CD14-positive monocyte (primary cell): ENCODE results near the gene FOXRED1. TPM values are rescaled to one million over a fixed set of nuclear protein-coding genes. Genes with fewer than 3 reads are reported as not detected.

Experiments
- DNase-seq, 3 donors: peaks; one replicate each; pipeline ENCODE4 v3.0.0-alpha.2; 2011 to 2022
- H2AFZ ChIP-seq: 2 replicates; pipeline ENCODE4 v1.6.0; 2012; ENCODE audit warnings: mild to moderate bottlenecking, low read depth, low read length, inconsistent platforms; ENCODE audit not compliant: insufficient read depth, poor library complexity, severe bottlenecking
- H3K27ac ChIP-seq, 2 donors: 1 replicate in 1 of 2; 2 replicates in 1 of 2; pipeline ENCODE4 v1.5.1; 2012 to 2013; ENCODE audit warnings: low read length in 2 of 2, control low read depth in 1 of 2, inconsistent platforms in 1 of 2, low read depth in 1 of 2, mild to moderate bottlenecking in 1 of 2
- H3K27me3 ChIP-seq, 2 donors: one replicate each; pipeline versions ENCODE4 v1.6.0 to v1.6.1; 2011 to 2013; ENCODE audit warnings: low read length in 2 of 2; ENCODE audit not compliant: control insufficient read depth in 2 of 2, insufficient read depth in 2 of 2
- H3K36me3 ChIP-seq, 2 donors: replicated peaks in 1 of 2; 1 replicate in 1 of 2; 2 replicates in 1 of 2; pipeline versions ENCODE4 v1.5.1 to v1.6.1; 2012 to 2013; ENCODE audit warnings: low read length in 2 of 2, control low read depth in 1 of 2, inconsistent platforms in 1 of 2, mild to moderate bottlenecking in 1 of 2; ENCODE audit not compliant: insufficient read depth in 2 of 2, control insufficient read depth in 1 of 2
- H3K4me1 ChIP-seq, 2 donors: 1 replicate in 1 of 2; 2 replicates in 1 of 2; pipeline versions ENCODE4 v1.5.1 to v1.6.1; 2012 to 2013; ENCODE audit warnings: low read length in 2 of 2, control low read depth in 1 of 2, inconsistent platforms in 1 of 2, mild to moderate bottlenecking in 1 of 2, moderate library complexity in 1 of 2; ENCODE audit not compliant: insufficient read depth in 2 of 2, control insufficient read depth in 1 of 2
- H3K4me2 ChIP-seq: replicated peaks from 2 replicates; pipeline ENCODE3; 2012; ENCODE audit warnings: low read length, moderate library complexity, mild to moderate bottlenecking; ENCODE audit not compliant: poor library complexity, severe bottlenecking; ENCODE audit errors: extremely low read depth
- H3K4me3 ChIP-seq, 3 experiments: fragments of 200-600 bp in 1 of 3; sonication (generic) in 1 of 3; replicated peaks in 1 of 3; 1 replicate in 2 of 3; 2 replicates in 1 of 3; pipeline ENCODE4 v1.5.1; 2011 to 2013; ENCODE audit warnings: low read length in 3 of 3, mild to moderate bottlenecking in 3 of 3, control low read depth in 2 of 3, low read depth in 2 of 3, inconsistent platforms in 1 of 3, moderate library complexity in 1 of 3
- H3K79me2 ChIP-seq: 2 replicates; pipeline ENCODE4 v1.6.0; 2012; ENCODE audit warnings: mild to moderate bottlenecking, control low read depth, inconsistent platforms, low read length, moderate library complexity; ENCODE audit not compliant: insufficient read depth
- H3K9ac ChIP-seq: 2 replicates; pipeline ENCODE4 v1.6.0; 2017; ENCODE audit warnings: low read length, mild to moderate bottlenecking; ENCODE audit not compliant: insufficient read depth, poor library complexity, severe bottlenecking
- H3K9me3 ChIP-seq, 2 donors: replicated peaks in 1 of 2; 1 replicate in 1 of 2; 2 replicates in 1 of 2; pipeline versions ENCODE4 v1.5.1 to v1.6.1; 2012 to 2013; ENCODE audit warnings: low read length in 2 of 2, control low read depth in 1 of 2; ENCODE audit not compliant: control insufficient read depth in 1 of 2, insufficient read depth in 1 of 2
- H4K20me1 ChIP-seq: 2 replicates; pipeline ENCODE4 v1.6.0; 2012; ENCODE audit warnings: mild to moderate bottlenecking, low read length, control low read depth, moderate library complexity; ENCODE audit not compliant: insufficient read depth
- H3K27ac Mint-ChIP-seq, 7 donors: one replicate each; pipeline ENCODE4 v1.8.0; 2020; ENCODE audit warnings: mild to moderate bottlenecking in 7 of 7, mixed read lengths in 7 of 7, moderate library complexity in 6 of 7, inconsistent platforms in 2 of 7
- H3K27me3 Mint-ChIP-seq, 3 donors: one replicate each; pipeline ENCODE4 v1.8.0; 2021 to 2022; ENCODE audit warnings: low read depth in 3 of 3, mild to moderate bottlenecking in 3 of 3, mixed read lengths in 3 of 3, moderate library complexity in 3 of 3, inconsistent platforms in 1 of 3
- H3K36me3 Mint-ChIP-seq, 2 donors: one replicate each; pipeline ENCODE4 v1.8.0; 2020; ENCODE audit warnings: mixed read lengths in 2 of 2, inconsistent platforms in 1 of 2, mild to moderate bottlenecking in 1 of 2
- H3K4me1 Mint-ChIP-seq: one replicate; pipeline ENCODE4 v1.8.0; 2020; ENCODE audit warnings: mild to moderate bottlenecking, mixed read lengths
- H3K4me3 Mint-ChIP-seq, 2 donors: one replicate each; pipeline ENCODE4 v1.8.0; 2020; ENCODE audit warnings: mild to moderate bottlenecking in 2 of 2, mixed read lengths in 2 of 2, moderate library complexity in 1 of 2
- H3K9me3 Mint-ChIP-seq, 7 donors: one replicate each; pipeline ENCODE4 v1.8.0; 2020 to 2022; ENCODE audit warnings: mixed read lengths in 7 of 7, mild to moderate bottlenecking in 6 of 7, moderate library complexity in 6 of 7, inconsistent platforms in 2 of 7
- WGBS: methylation state at CpG from one replicate; pipeline ENCODE4 v1.1.5; 2013; ENCODE audit warnings: missing lambda C conversion rate; ENCODE audit not compliant: insufficient coverage; 5-methylcytosine and 5-hydroxymethylcytosine counted together
- intact Hi-C, 2 donors: fragments of 100-400 bp; cut with micrococcal nuclease; formaldehyde crosslinking; loops; one replicate each; pipeline versions ENCODE4 v1.15.0 to v1.15.1; 2023
- polyA plus RNA-seq, 3 donors: library from polyadenylated mRNA; depleted of rRNA in 1 of 3; unstranded in 2 of 3; stranded (reverse) in 1 of 3; fragments of 300-500 nt in 2 of 3; fragments of >200 nt in 1 of 3; fragmentation: Illumina TruSeq in 2 of 3; gene quantifications; 1 replicate in 2 of 3; 2 replicates in 1 of 3; pipeline ENCODE4 v1.2.3, GENCODE V29; 2012 to 2021
- TF ChIP-seq, protein P1 (sequence below): fragments of 200-600 bp; IDR thresholded peaks from one replicate; pipeline ENCODE4 v1.8.0; 2022; ENCODE audit warnings: antibody characterized with exemption, mild to moderate bottlenecking

Gene FOXRED1
- polyA plus RNA-seq, 3 donors: 15.2 to 18.0 (median 15.4) TPM

- H3K9me3 Mint-ChIP-seq: peaks cover 0 to 2% (median 0%) of the 10 kb centered on the region in 7 donors
- DNase-seq: peak in 2 of 3 donors; percentile 12 to 37
- peaks cover 19 to 23% of the 10 kb centered on the region in 2 donors for H3K36me3 Mint-ChIP-seq
- peaks cover 0 to 4% (median 2%) of the 10 kb centered on the region in 3 donors for H3K27me3 Mint-ChIP-seq
- Histone ChIP-seq H3K36me3 (peaks cover 3 to 16% of the 10 kb centered on the region in 2 donors), H3K79me2 (peaks cover 55% of the 10 kb centered on the region), H3K4me2 (peak overlapping the region; percentile 80), H3K4me3 (peak overlapping the region; percentile 66 to 85 (median 70)), H4K20me1 (peaks cover 26% of the 10 kb centered on the region), H3K27me3 (no peaks in the 10 kb centered on the region), H3K9me3 (no peaks in the 10 kb centered on the region), H3K9ac (peak overlapping the region; percentile 89), H3K27ac (peak overlapping the region; percentile 93 to 96), H3K4me1 (peaks cover 49 to 60% of the 10 kb centered on the region in 2 donors), H2AFZ (peak overlapping the region; percentile 72)
- peak overlapping the region; percentile 97 for H3K4me3 Mint-ChIP-seq
- H3K27ac Mint-ChIP-seq: peak overlapping the region; percentile 88 to 98 (median 95)
- TF ChIP-seq, protein P1, sequence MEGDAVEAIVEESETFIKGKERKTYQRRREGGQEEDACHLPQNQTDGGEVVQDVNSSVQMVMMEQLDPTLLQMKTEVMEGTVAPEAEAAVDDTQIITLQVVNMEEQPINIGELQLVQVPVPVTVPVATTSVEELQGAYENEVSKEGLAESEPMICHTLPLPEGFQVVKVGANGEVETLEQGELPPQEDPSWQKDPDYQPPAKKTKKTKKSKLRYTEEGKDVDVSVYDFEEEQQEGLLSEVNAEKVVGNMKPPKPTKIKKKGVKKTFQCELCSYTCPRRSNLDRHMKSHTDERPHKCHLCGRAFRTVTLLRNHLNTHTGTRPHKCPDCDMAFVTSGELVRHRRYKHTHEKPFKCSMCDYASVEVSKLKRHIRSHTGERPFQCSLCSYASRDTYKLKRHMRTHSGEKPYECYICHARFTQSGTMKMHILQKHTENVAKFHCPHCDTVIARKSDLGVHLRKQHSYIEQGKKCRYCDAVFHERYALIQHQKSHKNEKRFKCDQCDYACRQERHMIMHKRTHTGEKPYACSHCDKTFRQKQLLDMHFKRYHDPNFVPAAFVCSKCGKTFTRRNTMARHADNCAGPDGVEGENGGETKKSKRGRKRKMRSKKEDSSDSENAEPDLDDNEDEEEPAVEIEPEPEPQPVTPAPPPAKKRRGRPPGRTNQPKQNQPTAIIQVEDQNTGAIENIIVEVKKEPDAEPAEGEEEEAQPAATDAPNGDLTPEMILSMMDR: no peak
- under 1% methylated on average over 13 of the region's 15 CpGs for WGBS
- intact Hi-C loops: no loop called here
- H3K4me1 Mint-ChIP-seq: peaks cover 57% of the 10 kb centered on the region
Measured at GRCh38 chr11:126282361-126282735, 13.4 kb downstream of the FOXRED1 start.

DNA sequence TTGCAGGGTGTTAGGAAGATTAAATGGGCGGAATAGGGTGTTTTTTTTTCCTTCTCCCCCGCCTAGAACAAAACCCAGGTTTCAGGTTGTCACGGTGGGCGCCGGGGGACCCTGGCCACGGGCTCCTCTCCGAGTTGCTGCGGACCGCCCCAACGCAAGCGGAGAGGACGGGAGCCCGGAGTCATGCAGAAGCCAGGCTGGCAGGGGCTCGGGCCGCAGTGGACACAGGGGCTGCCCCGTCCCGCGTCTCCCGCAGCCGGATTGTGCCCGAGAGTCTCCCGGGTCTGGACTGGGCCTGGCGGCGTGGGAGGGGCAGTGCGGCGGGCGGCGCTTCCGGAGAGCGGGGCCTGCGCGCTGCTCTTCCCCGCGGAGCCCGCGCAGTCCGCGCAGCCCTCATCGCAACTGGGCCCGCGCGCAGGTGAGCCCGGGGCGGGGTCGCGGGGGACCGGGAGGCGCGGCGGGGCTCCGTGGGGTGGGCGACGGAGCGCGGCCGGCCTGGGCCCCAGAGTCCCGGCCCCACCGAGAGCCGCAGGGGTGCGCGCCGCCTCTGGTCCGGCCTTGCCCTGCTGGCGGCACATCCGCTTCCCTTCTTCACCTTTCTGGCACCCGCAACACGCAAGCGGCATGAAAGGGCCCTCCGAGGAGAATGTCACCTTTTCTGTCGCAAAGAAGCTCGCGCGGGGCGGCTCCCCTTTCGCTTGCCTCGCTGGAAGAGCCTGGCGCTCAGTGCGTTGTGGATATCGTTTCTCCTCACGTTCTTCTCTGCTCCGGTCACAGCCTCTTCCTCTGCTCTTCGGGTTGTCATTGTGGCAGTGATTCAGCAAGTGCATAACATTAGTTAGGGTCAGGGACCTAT lies 14.0 kb downstream of the FOXRED1 start, which contains the start of gene TIRAP:
TIRAP (plus strand) TSS at position 358 of the 856 bp plus-strand sequence. CDS start 7,802 bp downstream, outside the sequence.
- WGBS: under 1% methylated on average over 73 of the region's 82 CpGs
- Histone ChIP-seq H3K27me3 (no peaks in the 10 kb centered on the region), H3K79me2 (peaks cover 61% of the 10 kb centered on the region), H2AFZ (peak within 1 kb of the TSS; percentile 72), H4K20me1 (peaks cover 26% of the 10 kb centered on the region), H3K4me3 (peak within 1 kb of the TSS; percentile 70 to 85 (median 83)), H3K9ac (peak within 1 kb of the TSS; percentile 89), H3K27ac (peak within 1 kb of the TSS; percentile 93 to 96), H3K9me3 (no peaks in the 10 kb centered on the region), H3K36me3 (peaks cover 5 to 16% of the 10 kb centered on the region in 2 donors), H3K4me1 (peaks cover 49 to 60% of the 10 kb centered on the region in 2 donors), H3K4me2 (peak within 1 kb of the TSS; percentile 80)
- intact Hi-C loops: no loop called here
- Mint-ChIP-seq H3K4me1 (peaks cover 57% of the 10 kb centered on the region), H3K27me3 (peaks cover 0 to 3% (median 2%) of the 10 kb centered on the region in 3 donors), H3K9me3 (peaks cover 0 to 2% (median 0%) of the 10 kb centered on the region in 7 donors), H3K27ac (peak within 1 kb of the TSS; percentile 98 to 99 (median 99)), H3K4me3 (peak within 1 kb of the TSS; percentile 97), H3K36me3 (peaks cover 16 to 20% of the 10 kb centered on the region in 2 donors)
- DNase-seq: peak; percentile 79 to 82 (median 79)
- TF ChIP-seq, protein P1: no peak
